Measurements from ENCODE around the gene TLR1. TPM values are rescaled to one million over a fixed set of nuclear protein-coding genes. Genes with fewer than 3 reads are reported as not detected.

Gene TLR1
- total and polyA plus RNA-seq, 7 donors = 0.22 to 4.1 (median 1.7) TPM

DNA sequence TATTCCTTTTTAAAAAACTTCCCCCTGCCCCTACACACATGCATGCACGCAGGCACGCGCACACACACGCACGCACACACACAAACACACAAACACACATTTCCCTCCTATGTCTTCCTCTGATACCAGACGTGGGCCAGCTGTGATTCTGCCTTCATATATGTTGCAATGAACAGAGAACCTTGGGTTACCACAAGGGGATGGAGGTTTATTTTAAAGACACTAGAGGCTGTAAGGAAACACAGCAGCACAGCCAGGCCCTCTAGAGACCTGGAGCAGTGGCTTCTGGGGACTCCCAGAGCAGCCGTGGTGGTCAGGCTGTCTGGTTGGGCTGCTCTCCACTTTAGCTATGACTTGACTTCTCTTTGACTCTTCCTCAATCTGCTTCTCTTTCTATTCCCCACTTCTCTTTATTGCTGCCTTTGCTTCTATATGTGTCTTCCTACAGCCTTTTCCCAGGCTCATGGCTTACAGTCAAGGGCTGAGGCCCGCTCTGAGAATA is 18.6 kb downstream of the TLR1 start:
- Histone ChIP-seq H3K4me3 (no peak overlapping the region), H3K27me3 (ENCODE audit: insufficient read depth in 3 of 3, low read length in 2 of 3) (no peaks in the 10 kb centered on the region), H3K4me1 (no peaks in the 10 kb centered on the region), H3K27ac (no peak overlapping the region), H3K9me3 (no peaks in the 10 kb centered on the region), H3K36me3 (ENCODE audit: insufficient read depth in 1 of 2, low read depth in 1 of 2) (no peaks in the 10 kb centered on the region)
- no peak for ATAC-seq
- TF ChIP-seq, protein P1, sequence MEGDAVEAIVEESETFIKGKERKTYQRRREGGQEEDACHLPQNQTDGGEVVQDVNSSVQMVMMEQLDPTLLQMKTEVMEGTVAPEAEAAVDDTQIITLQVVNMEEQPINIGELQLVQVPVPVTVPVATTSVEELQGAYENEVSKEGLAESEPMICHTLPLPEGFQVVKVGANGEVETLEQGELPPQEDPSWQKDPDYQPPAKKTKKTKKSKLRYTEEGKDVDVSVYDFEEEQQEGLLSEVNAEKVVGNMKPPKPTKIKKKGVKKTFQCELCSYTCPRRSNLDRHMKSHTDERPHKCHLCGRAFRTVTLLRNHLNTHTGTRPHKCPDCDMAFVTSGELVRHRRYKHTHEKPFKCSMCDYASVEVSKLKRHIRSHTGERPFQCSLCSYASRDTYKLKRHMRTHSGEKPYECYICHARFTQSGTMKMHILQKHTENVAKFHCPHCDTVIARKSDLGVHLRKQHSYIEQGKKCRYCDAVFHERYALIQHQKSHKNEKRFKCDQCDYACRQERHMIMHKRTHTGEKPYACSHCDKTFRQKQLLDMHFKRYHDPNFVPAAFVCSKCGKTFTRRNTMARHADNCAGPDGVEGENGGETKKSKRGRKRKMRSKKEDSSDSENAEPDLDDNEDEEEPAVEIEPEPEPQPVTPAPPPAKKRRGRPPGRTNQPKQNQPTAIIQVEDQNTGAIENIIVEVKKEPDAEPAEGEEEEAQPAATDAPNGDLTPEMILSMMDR (IDR thresholded peaks at IDR 0.05) = no peak
- 82 to 90% (median 85%) methylated on average over 8 of the region's 8 CpGs for WGBS, 3 donors
- intact Hi-C loops (cut with DNase I) = no loop called here
- no peak for DNase-seq

DNA sequence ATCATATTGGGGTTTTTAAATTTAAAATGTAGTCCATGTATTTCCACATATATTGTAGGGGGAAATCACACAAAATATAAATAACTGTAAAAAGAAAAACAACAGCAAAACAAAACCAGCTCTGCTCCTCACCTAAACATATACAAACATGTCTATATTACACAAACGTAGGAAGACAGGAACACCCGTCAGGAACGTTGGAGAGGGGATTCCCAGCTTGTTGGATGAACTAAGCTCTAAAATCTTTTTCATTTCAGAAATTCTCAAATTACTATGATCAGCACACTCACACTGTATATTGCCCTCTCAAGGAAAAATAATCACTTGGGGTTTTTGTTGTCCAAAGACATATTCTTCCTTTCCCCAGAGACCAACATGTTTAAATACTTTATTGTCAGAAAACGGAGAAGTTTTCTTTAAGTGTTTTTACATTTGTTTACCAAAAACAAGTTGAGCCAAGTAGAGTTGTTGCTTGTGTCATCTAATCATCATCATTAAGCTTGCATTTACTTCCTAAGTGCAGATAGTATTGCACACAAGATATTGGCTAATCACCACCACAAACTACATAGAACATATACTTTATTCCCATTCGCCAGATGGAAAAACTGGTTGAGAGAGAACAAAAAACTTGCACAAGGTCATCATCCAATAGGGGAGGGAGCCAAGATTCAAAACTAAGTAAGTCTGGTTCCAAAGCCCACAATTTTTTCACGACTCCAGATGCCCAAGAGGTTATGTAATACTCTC is 19.4 kb downstream of the TLR1 start:
- Histone ChIP-seq H3K27ac (no peak overlapping the region), H3K4me3 (no peak overlapping the region), H3K9me3 (no peaks in the 10 kb centered on the region), H3K36me3 (ENCODE audit: insufficient read depth in 1 of 2, low read depth in 1 of 2) (no peaks in the 10 kb centered on the region), H3K27me3 (ENCODE audit: insufficient read depth in 3 of 3, low read length in 2 of 3) (no peaks in the 10 kb centered on the region), H3K4me1 (no peaks in the 10 kb centered on the region)
- TF ChIP-seq, protein P1 (IDR thresholded peaks at IDR 0.05) = no peak
- DNase-seq = no peak
- ATAC-seq = no peak
- intact Hi-C loops (cut with DNase I) = no loop called here
- 50 to 56% (median 51%) methylated on average over 6 of the region's 6 CpGs for WGBS, 3 donors

DNA sequence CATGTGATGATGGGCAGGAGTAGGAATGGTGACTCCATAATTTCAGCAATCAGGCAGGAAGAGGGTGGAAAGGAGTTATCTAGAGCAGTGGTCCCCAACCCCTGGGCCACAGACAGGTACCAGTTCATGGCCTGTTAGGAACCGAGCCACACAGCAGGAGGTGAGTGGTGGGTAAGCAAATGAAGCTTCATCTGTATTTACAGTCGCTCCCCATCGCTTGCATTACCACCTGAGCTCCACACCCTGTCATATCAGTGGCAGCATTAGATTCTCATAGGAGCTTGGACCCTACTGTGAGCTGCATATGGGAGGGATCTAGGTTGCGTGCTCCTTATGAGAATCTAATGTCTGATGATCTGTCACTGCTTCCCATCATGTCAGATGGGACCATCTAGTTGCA is 20.4 kb downstream of the TLR1 start:
- Histone ChIP-seq H3K36me3 (ENCODE audit: insufficient read depth in 1 of 2, low read depth in 1 of 2) (no peaks in the 10 kb centered on the region), H3K4me3 (no peak overlapping the region), H3K27me3 (ENCODE audit: insufficient read depth in 3 of 3, low read length in 2 of 3) (no peaks in the 10 kb centered on the region), H3K9me3 (no peaks in the 10 kb centered on the region), H3K27ac (no peak overlapping the region), H3K4me1 (no peaks in the 10 kb centered on the region)
- DNase-seq (no peak), ATAC-seq (no peak)
- TF ChIP-seq, protein P1 (IDR thresholded peaks at IDR 0.05) = no peak
- 92 to 95% (median 93%) methylated on average over 4 of the region's 4 CpGs for WGBS, 3 donors
- intact Hi-C loops (cut with DNase I) = loop anchor here in 1 of 2 donors (5.0 kb wide), 1 partner anchor 722 kb away; no protein-coding TSS in a partner anchor

DNA sequence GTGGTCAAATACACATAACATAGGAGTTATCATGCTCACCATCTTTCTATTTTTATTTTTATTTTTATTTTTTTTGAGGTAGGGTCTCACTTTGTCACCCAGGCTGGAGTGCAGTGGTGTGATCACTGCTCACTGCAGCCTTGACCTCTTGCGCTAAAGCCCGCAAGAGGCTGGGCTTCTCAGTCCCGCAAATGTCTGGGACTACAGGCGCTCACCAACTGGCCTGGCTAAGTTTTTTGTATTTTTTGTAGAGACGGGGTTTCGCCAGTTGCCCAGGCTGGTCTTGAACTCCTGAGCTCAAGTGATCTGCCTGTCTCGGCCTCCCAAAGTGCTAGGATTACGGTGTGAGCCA is 21.5 kb downstream of the TLR1 start:
- no peak for DNase-seq
- Histone ChIP-seq H3K9me3 (no peaks in the 10 kb centered on the region), H3K27me3 (ENCODE audit: insufficient read depth in 3 of 3, low read length in 2 of 3) (no peaks in the 10 kb centered on the region), H3K4me3 (no peak overlapping the region), H3K4me1 (no peaks in the 10 kb centered on the region), H3K36me3 (ENCODE audit: insufficient read depth in 1 of 2, low read depth in 1 of 2) (no peaks in the 10 kb centered on the region), H3K27ac (no peak overlapping the region)
- intact Hi-C loops (cut with DNase I) = loop anchor here in 1 of 2 donors (5.0 kb wide), 1 partner anchor 721 kb away; no protein-coding TSS in a partner anchor
- WGBS, 3 donors = 88 to 89% (median 88%) methylated on average over 8 of the region's 8 CpGs
- TF ChIP-seq, protein P1 (IDR thresholded peaks at IDR 0.05) = no peak
- peak in 1 of 4 donors; percentile 13 for ATAC-seq
